ENCODE data around the gene PPP3CB.

Gene PPP3CB

GRCh38 chr10:73478636-73479035 lies 17.2 kb downstream of the PPP3CB start:
- no peak for DNase-seq

GRCh38 chr10:73471226-73471625 lies 24.6 kb downstream of the PPP3CB start:
- no peak for DNase-seq

- no peak for DNase-seq
These were observed 26.2 kb downstream of the PPP3CB start for GRCh38 chr10:73469579-73469978.

- no peak for DNase-seq
These were observed 28.6 kb downstream of the PPP3CB start for GRCh38 chr10:73467206-73467605.

DNA sequence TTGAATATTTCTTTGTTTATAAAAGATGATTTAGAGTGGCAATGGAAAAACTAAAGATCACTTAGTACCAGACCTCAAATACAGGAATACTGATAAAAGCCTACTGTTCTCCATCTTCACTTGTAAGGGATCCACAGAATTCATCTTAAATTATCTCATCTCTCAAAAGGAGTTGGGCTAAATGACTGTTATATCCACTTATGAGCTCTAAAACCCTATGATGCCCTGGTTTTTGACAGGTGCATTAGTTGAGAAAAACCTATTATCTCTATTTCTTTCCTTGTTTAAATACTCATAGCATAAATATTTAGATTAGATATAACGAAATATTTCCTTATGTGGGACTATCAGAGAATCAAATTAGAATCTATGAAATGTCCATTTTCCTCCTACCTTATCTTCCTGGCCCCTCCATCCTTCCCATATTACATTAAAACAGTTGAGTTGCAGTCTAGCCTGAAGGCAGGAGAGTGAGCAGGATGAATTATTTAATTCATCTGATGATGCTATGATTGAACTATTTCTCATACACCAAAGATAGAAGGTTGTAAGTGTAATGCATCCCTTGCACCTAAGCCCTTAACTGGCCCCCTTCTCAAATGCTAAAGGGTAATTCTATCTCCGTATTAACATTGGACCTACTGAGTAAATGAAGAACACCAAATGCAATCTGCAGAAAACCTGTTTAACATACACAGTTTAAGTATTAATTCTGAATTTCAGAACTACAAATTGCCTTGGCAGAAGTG lies 29.7 kb downstream of the PPP3CB start:
- no peak for DNase-seq

DNA sequence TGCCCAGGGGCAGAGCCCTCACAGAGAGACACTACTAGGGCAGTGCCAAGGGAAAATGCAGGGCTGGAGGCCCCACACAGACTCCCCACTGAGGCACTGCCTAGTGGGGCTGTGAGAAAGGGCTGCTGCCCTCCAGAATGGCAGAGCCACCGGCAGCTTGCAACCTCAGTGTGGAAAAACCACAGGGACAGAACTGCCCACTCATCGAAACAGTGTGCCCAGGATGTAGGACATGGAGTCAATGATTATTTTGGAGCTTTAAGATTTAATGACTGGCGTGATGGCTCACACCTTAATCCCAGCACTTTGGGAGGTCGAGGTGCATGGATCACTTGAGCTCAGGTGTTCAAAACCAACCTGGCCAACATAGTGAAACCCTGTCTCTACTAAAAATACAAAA lies 34.9 kb downstream of the PPP3CB start:
- DNase-seq = no peak

GRCh38 chr10:73459683-73460314 lies 36.0 kb downstream of the PPP3CB start:
- DNase-seq = no peak

DNA sequence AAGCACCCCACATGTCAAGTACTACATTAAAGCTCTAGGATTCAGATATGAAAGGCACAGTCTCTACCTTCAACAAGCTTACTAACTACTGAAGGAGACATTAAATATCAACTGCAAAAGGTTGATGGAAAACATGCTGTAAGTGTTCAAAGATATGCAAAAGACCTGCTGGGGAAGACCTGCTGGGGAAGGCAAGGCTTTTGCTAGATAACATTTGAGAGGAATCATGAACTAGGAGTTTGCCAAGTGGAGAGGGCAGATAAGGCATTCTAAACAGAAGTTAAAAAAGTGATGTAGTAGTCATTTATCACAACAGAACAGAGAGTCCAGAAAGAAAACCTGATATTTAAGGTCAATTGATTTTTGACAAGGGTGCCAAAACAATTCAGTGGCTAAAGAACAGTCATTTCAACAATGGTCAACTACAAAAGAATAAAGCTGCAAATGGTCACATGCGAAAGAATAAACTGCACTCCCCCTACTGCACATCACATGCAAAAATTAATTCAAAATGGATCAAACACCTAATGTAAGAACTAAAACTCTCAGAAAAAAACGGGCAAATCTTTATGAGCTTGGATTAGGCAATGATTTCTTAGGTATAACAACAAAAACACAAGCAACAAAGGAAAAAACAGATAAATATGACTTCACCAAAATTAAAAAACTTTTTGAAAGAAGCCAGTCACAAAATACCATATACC lies 39.5 kb downstream of the PPP3CB start:
- DNase-seq = no peak

GRCh38 chr10:73449113-73449512 lies 46.7 kb downstream of the PPP3CB start:
- DNase-seq = no peak

DNA sequence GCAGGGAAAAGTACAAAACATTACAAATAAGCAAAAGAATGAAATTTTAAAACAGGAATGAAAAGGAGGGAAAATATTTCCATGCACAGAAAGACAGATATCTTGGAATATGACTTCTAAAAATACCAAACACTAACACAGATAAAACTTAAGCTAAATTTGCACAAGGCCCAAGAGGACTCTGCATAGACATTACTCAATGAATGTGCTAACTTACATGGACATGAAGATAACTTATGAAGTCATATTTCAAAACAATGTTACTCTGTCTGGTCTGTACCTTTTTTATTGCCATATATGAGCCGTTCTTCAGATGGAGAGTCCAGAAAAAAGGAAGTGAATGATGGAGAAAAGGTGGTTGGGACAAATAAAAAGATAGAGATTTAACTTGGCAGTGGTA lies 47.4 kb downstream of the PPP3CB start:
- DNase-seq = no peak

DNA sequence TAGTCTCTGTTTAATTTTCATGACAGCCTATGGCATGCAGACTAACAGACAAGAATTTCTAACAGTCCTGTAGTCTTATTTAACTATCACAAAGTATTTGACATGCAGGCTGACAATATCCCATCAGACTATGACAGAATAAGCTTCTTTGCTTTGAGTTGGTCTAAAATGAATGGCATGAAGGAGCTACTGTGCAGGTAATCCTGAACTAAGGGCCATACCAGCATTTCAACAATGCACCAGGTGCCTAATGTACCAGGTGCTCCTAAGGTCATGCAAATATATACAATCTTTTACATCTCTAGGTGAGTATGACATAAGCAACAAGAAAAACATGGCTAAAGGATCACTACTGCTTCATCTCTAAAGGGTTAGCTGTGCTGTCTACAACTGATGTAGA lies 48.9 kb downstream of the PPP3CB start:
- DNase-seq = no peak

DNA sequence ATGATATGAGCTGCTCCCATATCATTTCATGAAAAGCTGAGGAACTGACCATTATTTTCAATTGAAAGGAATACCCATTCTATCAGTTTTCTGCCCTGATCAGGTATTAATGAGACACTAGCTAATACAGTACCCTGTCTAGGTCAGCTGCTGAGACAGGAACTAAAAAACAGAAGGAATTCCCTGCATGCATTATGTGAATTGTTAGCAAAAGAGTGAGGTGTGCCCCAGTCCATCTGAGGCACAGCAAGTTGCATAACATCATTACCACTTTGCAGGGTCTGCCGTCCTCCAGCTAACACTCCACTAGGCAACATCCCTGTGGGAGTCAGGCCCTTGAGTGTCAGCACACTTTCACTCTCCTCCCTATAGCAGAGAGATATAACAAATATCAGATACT lies 51.4 kb downstream of the PPP3CB start:
- no peak for DNase-seq

DNA sequence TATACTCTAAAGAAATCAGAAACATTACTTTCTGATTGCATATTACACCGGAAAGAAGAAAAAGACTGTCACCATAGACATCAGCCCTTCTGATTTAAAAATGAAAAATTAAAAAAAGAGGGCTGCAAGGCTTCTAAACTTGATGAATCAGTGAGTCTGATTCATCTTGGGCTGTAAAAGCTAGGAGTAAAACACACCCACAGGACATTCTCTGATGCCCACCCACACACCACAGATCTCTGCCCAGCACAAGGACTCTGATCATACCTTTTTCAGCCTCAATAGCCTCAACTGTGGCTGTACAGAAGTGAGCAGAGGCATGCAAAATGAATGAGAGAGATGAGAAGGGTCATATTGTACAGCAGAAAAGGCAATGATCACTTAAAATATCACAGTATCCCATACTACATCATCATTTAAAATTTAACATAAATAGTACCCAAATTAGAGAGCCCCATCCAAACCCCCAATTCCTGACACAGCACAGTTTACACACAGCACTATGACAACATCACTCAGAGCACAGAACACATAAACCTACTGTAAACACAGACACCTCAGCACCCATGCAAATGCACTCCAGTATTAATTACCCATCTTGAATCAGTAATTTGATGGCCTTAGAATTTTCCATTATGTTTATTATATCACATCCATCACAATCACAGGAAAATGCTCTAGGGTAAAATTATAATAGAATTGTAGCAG lies 56.1 kb downstream of the PPP3CB start:
- DNase-seq = no peak

DNA sequence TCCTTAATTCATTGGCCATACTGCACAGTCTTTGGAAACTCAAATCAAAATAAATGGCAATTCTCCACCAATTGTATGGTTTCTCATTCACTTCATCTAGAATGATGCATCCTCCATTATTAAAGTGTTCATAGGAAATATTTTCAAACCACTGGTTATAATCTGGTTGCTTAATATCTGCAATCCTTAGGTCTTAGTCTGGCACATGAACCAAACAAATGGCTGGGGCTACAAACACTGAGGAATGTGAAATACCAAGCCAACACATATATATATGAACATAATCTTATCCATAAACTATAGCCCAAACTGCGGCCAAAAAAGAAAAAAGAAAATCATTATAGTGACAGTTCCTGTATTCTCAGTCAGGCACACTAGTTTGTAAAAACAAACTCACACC lies 56.8 kb downstream of the PPP3CB start:
- no peak for DNase-seq

GRCh38 chr10:73433538-73433867 lies 62.3 kb downstream of the PPP3CB start, which contains the start of gene MSS51:
MSS51 (minus strand) TSS chr10:73433561; CDS start chr10:73428284, 5,277 bp downstream.
- no peak for DNase-seq

DNA sequence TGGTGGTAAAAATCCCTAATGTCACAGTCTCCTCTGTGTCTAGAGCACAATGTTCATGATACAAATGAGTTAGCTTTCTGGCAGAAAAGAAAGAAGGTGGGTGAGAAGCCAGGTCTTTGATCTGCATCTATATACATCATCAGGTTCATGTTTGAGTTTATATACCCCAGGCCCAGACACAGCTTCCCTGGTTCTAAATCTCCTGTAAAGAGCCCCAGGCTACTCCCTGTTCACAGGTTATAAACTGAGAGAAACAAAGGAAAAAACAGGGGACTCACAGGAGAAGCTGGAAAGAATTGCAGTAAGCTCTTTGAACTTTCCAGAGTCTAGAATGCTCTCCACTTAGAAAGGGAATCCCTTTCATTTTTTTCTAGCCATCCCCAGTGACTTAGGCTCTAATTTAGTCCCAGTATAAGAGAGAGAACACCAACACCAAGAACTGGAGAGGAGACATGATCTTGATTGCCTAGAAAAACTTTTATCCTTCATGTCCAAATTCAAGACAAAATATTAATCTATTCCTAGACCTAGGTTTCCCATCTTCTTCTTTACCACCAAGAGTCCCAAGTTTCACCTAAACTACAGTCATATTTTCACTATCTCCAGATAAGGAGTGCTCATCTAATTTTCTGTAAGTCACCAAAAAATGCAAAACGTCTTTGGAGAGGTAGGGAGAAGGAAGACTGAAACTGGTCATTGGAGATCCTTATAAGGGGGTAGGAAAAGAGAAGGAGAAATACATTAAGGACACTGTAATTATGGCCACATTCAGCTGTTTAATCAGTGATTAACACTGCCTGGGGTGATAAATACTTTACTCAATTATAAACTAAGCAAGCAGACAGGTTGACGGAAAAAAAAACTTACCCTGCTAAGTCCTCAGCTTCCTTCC lies 62.9 kb downstream of the PPP3CB start:
- DNase-seq = no peak

GRCh38 chr10:73426318-73426717 lies 69.5 kb downstream of the PPP3CB start:
- no peak for DNase-seq

DNA sequence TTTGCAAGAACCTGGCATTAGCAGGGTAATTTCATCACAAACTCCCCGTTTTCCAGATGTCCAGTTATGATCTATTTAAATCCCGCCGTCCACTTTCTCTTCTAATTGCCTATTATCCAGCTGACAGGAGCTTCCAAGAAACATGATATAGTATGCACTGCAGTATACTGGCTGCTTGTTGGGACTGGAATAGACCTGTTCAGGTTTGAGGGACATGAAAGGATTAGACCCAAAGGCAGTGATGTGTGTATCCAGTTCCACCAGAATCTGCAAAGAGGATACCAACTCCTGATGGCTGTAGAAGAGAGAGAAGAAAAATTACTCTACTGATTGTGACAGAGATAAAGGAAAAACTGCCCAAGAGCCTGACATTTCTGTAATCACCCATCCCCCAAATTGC lies 71.3 kb downstream of the PPP3CB start:
- no peak for DNase-seq

DNA sequence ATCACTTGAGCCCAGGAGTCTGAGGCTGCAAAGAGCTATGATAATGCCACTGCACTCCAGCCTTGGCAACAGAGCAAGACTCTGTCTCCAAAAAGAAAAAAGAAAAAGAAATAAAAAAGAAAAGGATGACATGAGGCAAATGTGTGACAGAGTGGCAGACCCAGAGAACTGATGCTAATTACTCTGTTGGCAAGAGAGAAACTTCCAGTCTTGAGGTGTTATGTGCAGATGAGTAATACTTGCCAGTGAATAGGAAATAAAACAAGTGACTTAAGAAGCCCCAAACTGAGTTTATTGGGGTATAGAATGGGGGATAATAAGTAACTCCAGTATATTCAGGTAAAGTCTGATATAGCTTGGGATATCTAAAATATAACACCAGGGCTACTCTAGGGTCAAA lies 72.5 kb downstream of the PPP3CB start:
- no peak for DNase-seq

DNA sequence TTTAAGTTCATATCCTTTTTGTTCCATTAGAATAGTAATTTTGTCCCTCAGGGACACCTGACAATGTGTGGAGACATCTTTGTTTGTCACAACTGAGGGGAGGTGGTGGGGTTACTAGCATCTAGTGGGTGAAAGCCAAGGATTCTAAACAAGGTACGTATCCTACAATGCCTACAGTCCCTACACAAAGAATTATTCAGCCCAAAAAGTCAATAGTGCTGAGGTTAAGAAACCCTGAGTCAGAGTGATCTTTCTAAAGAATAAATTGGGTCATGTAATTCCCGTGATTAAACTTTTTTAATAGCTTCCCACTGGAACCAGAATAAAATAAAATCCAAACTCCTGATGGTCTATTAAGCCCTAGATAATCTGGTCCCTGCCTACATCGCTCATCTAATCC lies 79.3 kb downstream of the PPP3CB start:
- DNase-seq = no peak

- DNase-seq = no peak
These were observed 81.4 kb downstream of the PPP3CB start for GRCh38 chr10:73414230-73414945.

Data from NCI-H2171 (cell line).